Liver (tissue), 9 donors: Measurements from ENCODE around the gene ZNF333. TPM values are rescaled to one million over a fixed set of nuclear protein-coding genes. Genes with fewer than 3 reads are reported as not detected.

Experiments used
- DNase-seq: peaks from one replicate; pipeline ENCODE4 v3.0.0-alpha.2; 2017; ENCODE audit warnings: low spot score
- H3K27ac ChIP-seq, 2 donors: one replicate each; pipeline ENCODE4 v1.7.0; 2013; ENCODE audit warnings: inconsistent platforms in 2 of 2, low read length in 2 of 2, control low read depth in 1 of 2, low read depth in 1 of 2, mild to moderate bottlenecking in 1 of 2
- H3K27me3 ChIP-seq, 4 donors: one replicate each; pipeline versions ENCODE4 v1.6.1 to v1.7.0; 2013; ENCODE audit warnings: low read length in 3 of 4, inconsistent platforms in 1 of 4, mild to moderate bottlenecking in 1 of 4, moderate library complexity in 1 of 4; ENCODE audit not compliant: control insufficient read depth in 4 of 4, insufficient read depth in 4 of 4
- H3K36me3 ChIP-seq, 4 donors: one replicate each; pipeline versions ENCODE4 v1.6.1 to v1.7.0; 2013; ENCODE audit warnings: low read length in 3 of 4, mild to moderate bottlenecking in 3 of 4, low read depth in 1 of 4, moderate library complexity in 1 of 4; ENCODE audit not compliant: control insufficient read depth in 4 of 4, insufficient read depth in 3 of 4
- H3K4me1 ChIP-seq, 4 donors: one replicate each; pipeline versions ENCODE4 v1.6.1 to v1.7.0; 2013; ENCODE audit warnings: low read length in 3 of 4, mild to moderate bottlenecking in 3 of 4, moderate library complexity in 1 of 4; ENCODE audit not compliant: control insufficient read depth in 4 of 4, insufficient read depth in 4 of 4
- H3K4me3 ChIP-seq, 3 donors: one replicate each; pipeline versions ENCODE4 v1.6.1 to v1.7.0; 2013; ENCODE audit warnings: low read length in 3 of 3, control low read depth in 1 of 3, low read depth in 1 of 3, mild to moderate bottlenecking in 1 of 3
- H3K9ac ChIP-seq, 2 donors: one replicate each; pipeline ENCODE4 v1.7.0; 2013; ENCODE audit warnings: low read length in 2 of 2, mild to moderate bottlenecking in 2 of 2, moderate library complexity in 2 of 2, control low read depth in 1 of 2, low read depth in 1 of 2
- H3K9me3 ChIP-seq, 4 donors: one replicate each; pipeline versions ENCODE4 v1.6.1 to v1.7.0; 2013; ENCODE audit warnings: low read length in 3 of 4; ENCODE audit not compliant: control insufficient read depth in 4 of 4
- ATF3 ChIP-seq: IDR thresholded peaks from 2 replicates; pipeline ENCODE4 v1.6.1; 2016; ENCODE audit warnings: antibody characterized with exemption
- EGR1 ChIP-seq, 2 donors: IDR thresholded peaks; 2 replicates each; pipeline ENCODE4 v1.6.1; 2016 to 2018; ENCODE audit warnings: antibody characterized with exemption in 2 of 2, low read depth in 2 of 2
- FOXA1 ChIP-seq: IDR thresholded peaks from 2 replicates; pipeline ENCODE4 v1.6.1; 2016; ENCODE audit warnings: antibody characterized with exemption
- FOXA2 ChIP-seq: IDR thresholded peaks from 2 replicates; pipeline ENCODE4 v1.6.1; 2016; ENCODE audit warnings: antibody characterized with exemption
- GABPA ChIP-seq, 2 donors: IDR thresholded peaks in 1 of 2; conservative IDR thresholded peaks in 1 of 2; 2 replicates each; pipeline ENCODE4 v1.6.1; 2016; ENCODE audit warnings: antibody characterized with exemption in 2 of 2, mild to moderate bottlenecking in 1 of 2, moderate library complexity in 1 of 2
- HNF4A ChIP-seq, 2 donors: conservative IDR thresholded peaks; 2 replicates each; pipeline ENCODE4 v1.6.1; 2016; ENCODE audit warnings: antibody characterized with exemption in 2 of 2, mild to moderate bottlenecking in 2 of 2
- HNF4G ChIP-seq: IDR thresholded peaks from 2 replicates; pipeline ENCODE4 v1.6.1; 2016; ENCODE audit warnings: antibody characterized with exemption
- JUND ChIP-seq, 2 donors: IDR thresholded peaks; 2 replicates each; pipeline ENCODE4 v1.6.1; 2016; ENCODE audit warnings: antibody characterized with exemption in 2 of 2
- NR2F2 ChIP-seq: IDR thresholded peaks from 2 replicates; pipeline ENCODE4 v1.6.1; 2016; ENCODE audit warnings: antibody characterized with exemption
- RAD21 ChIP-seq, 2 donors: IDR thresholded peaks; 2 replicates each; pipeline ENCODE4 v1.6.1; 2016; ENCODE audit warnings: antibody characterized with exemption in 2 of 2, mild to moderate bottlenecking in 2 of 2
- RXRA ChIP-seq, 2 donors: IDR thresholded peaks; 2 replicates each; pipeline ENCODE4 v1.6.1; 2017 to 2018; ENCODE audit warnings: antibody characterized with exemption in 2 of 2, mild to moderate bottlenecking in 1 of 2
- SP1 ChIP-seq: IDR thresholded peaks from 2 replicates; pipeline ENCODE4 v1.6.1; 2018; ENCODE audit warnings: antibody characterized with exemption, mild to moderate bottlenecking
- TAF1 ChIP-seq: conservative IDR thresholded peaks from 2 replicates; pipeline ENCODE4 v1.6.1; 2016; ENCODE audit warnings: antibody characterized with exemption, mild to moderate bottlenecking
- YY1 ChIP-seq: IDR thresholded peaks from 2 replicates; pipeline ENCODE4 v1.6.1; 2016; ENCODE audit warnings: antibody characterized with exemption, mild to moderate bottlenecking
- ZBTB33 ChIP-seq: IDR thresholded peaks from 2 replicates; pipeline ENCODE4 v1.6.1; 2016; ENCODE audit warnings: antibody characterized with exemption
- WGBS: extraction: QIAGEN DNeasy Blood & Tissue Kit; methylation state at CpG from one replicate; pipeline ENCODE4 v1.1.7; 2013; 5-methylcytosine and 5-hydroxymethylcytosine counted together
- polyA plus RNA-seq, 2 donors: library from polyadenylated mRNA; stranded (reverse) in 1 of 2; unstranded in 1 of 2; fragments of 200-250 nt in 1 of 2; fragments of >200 nt in 1 of 2; fragmentation: Nextera tagmentation in 1 of 2; extraction: Ambion mirVana in 1 of 2; gene quantifications; one replicate each; pipeline versions ENCODE4 v1.2.1 to v1.2.3, GENCODE V29; 2013 to 2015
- total RNA-seq, 2 donors: library from RNA; depleted of rRNA; stranded (reverse); fragments of >200 nt; gene quantifications; one replicate each; pipeline ENCODE4 v1.2.3, GENCODE V29; 2014
- TF ChIP-seq, protein P1 (sequence below): IDR thresholded peaks from 2 replicates; pipeline ENCODE4 v1.6.1; 2016; ENCODE audit warnings: antibody characterized with exemption, mild to moderate bottlenecking
- TF ChIP-seq, protein P2 (sequence below): IDR thresholded peaks from 2 replicates; pipeline ENCODE4 v1.6.1; 2016; ENCODE audit warnings: antibody characterized with exemption
- TF ChIP-seq, protein P3 (sequence below): fragments of 150-350 bp; IDR thresholded peaks from 2 replicates; pipeline ENCODE4 v1.5.1; 2017; ENCODE audit warnings: improper control_type of control experiment, low read depth, low read length; ENCODE audit not compliant: missing input control
- donor health status: healthy.
- donor health status: healthy.
- donor health status: healthy.
- donor health status: healthy.
- donor health status: healthy.

ZNF333 gene
- total and polyA plus RNA-seq, 4 donors = 1.7 to 11.2 (median 3.6) TPM

DNA sequence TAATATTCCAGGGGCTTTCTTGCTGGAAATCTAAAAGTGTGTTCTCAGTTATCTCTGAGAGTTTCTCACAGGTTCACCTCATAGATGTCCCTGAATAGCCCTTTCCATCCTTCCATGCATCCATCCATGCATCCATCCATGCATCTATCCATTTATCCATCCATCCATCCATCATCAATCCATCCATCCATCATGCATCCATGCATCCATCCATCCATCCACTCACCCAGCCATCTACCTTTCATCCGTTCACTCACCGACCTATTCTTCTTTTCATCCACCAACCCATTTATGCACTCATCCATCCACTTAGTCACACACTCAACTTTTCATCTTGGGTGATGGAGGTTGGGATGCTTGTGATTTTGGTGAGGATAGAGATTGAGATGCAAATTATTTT is 7.8 kb upstream of the ZNF333 start:
- no peak overlapping the region for H3K4me3 ChIP-seq
- TF ChIP-seq, protein P1, sequence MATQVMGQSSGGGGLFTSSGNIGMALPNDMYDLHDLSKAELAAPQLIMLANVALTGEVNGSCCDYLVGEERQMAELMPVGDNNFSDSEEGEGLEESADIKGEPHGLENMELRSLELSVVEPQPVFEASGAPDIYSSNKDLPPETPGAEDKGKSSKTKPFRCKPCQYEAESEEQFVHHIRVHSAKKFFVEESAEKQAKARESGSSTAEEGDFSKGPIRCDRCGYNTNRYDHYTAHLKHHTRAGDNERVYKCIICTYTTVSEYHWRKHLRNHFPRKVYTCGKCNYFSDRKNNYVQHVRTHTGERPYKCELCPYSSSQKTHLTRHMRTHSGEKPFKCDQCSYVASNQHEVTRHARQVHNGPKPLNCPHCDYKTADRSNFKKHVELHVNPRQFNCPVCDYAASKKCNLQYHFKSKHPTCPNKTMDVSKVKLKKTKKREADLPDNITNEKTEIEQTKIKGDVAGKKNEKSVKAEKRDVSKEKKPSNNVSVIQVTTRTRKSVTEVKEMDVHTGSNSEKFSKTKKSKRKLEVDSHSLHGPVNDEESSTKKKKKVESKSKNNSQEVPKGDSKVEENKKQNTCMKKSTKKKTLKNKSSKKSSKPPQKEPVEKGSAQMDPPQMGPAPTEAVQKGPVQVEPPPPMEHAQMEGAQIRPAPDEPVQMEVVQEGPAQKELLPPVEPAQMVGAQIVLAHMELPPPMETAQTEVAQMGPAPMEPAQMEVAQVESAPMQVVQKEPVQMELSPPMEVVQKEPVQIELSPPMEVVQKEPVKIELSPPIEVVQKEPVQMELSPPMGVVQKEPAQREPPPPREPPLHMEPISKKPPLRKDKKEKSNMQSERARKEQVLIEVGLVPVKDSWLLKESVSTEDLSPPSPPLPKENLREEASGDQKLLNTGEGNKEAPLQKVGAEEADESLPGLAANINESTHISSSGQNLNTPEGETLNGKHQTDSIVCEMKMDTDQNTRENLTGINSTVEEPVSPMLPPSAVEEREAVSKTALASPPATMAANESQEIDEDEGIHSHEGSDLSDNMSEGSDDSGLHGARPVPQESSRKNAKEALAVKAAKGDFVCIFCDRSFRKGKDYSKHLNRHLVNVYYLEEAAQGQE = no peak
- TF ChIP-seq ZBTB33 = no peak
- no peak for TF ChIP-seq TAF1
- no peak for TF ChIP-seq SP1
- no peak for TF ChIP-seq EGR1 (IDR thresholded peaks at IDR 0.05; ENCODE audit: low read depth in 2 of 2)
- no peak for TF ChIP-seq FOXA1
- TF ChIP-seq, protein P2, sequence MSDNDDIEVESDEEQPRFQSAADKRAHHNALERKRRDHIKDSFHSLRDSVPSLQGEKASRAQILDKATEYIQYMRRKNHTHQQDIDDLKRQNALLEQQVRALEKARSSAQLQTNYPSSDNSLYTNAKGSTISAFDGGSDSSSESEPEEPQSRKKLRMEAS = no peak
- TF ChIP-seq YY1 = no peak
- no peak for TF ChIP-seq RXRA (IDR thresholded peaks at IDR 0.05)
- TF ChIP-seq GABPA (IDR thresholded peaks at IDR 0.05 in 1 of 2, conservative IDR thresholded peaks at IDR 0.05 in 1 of 2) = no peak
- TF ChIP-seq RAD21 (IDR thresholded peaks at IDR 0.05) = no peak
- no peak for TF ChIP-seq JUND (IDR thresholded peaks at IDR 0.05)
- TF ChIP-seq, protein P3, sequence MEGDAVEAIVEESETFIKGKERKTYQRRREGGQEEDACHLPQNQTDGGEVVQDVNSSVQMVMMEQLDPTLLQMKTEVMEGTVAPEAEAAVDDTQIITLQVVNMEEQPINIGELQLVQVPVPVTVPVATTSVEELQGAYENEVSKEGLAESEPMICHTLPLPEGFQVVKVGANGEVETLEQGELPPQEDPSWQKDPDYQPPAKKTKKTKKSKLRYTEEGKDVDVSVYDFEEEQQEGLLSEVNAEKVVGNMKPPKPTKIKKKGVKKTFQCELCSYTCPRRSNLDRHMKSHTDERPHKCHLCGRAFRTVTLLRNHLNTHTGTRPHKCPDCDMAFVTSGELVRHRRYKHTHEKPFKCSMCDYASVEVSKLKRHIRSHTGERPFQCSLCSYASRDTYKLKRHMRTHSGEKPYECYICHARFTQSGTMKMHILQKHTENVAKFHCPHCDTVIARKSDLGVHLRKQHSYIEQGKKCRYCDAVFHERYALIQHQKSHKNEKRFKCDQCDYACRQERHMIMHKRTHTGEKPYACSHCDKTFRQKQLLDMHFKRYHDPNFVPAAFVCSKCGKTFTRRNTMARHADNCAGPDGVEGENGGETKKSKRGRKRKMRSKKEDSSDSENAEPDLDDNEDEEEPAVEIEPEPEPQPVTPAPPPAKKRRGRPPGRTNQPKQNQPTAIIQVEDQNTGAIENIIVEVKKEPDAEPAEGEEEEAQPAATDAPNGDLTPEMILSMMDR = no peak
- TF ChIP-seq ATF3 = no peak
- no peak for TF ChIP-seq NR2F2
- no peak for TF ChIP-seq HNF4A (conservative IDR thresholded peaks at IDR 0.05)
- no peak for TF ChIP-seq FOXA2
- TF ChIP-seq HNF4G = no peak
- H3K27me3 ChIP-seq = peaks cover 0 to 5% (median 1%) of the 10 kb centered on the region in 4 donors
- no peak overlapping the region for H3K9ac ChIP-seq
- H3K36me3 ChIP-seq = no peaks in the 10 kb centered on the region
- DNase-seq = no peak
- H3K27ac ChIP-seq = no peak overlapping the region
- WGBS = 83% methylated on average over 2 of the region's 2 CpGs
- no peaks in the 10 kb centered on the region for H3K9me3 ChIP-seq
- no peaks in the 10 kb centered on the region for H3K4me1 ChIP-seq
